GM19025 (cell line): ENCODE data around the gene CFAP97D2.
A peak's percentile ranks its signal among the peaks of the same experiment; 100 is the strongest.
"Not testable (repeated sequence)": the region's sequence is repeated elsewhere in the genome, so short reads cannot be mapped to it uniquely, and the experiment has no call there.

Experiments
- ATAC-seq: cut with Tn5 transposase; IDR thresholded peaks from one replicate; pipeline ENCODE4 v1.9.1; 2021; ENCODE audit warnings: mild to moderate bottlenecking, low read depth, moderate library complexity; ENCODE audit not compliant: unreplicated experiment

Gene CFAP97D2

GRCh38 chr13:114228176-114228575 is 49.1 kb downstream of the CFAP97D2 start:
- ATAC-seq = no peak

- ATAC-seq = no peak
These were observed 50.4 kb downstream of the CFAP97D2 start for GRCh38 chr13:114229506-114229905.

GRCh38 chr13:114230117-114230516 is 51.1 kb downstream of the CFAP97D2 start:
- ATAC-seq = no peak

GRCh38 chr13:114230575-114230974 is 51.5 kb downstream of the CFAP97D2 start:
- no peak for ATAC-seq

GRCh38 chr13:114231886-114232285 is 52.8 kb downstream of the CFAP97D2 start:
- no peak for ATAC-seq

- ATAC-seq = no peak
These were observed 55.2 kb downstream of the CFAP97D2 start for GRCh38 chr13:114234266-114234644.

GRCh38 chr13:114234645-114235421 is 55.8 kb downstream of the CFAP97D2 start, which contains the start of gene CDC16:
Gene CDC16, plus strand, starts transcription at chr13:114234897. Its CDS starts 188 bp downstream, at chr13:114235085.
- peak; percentile 89 for ATAC-seq

- ATAC-seq = no peak
These were observed 56.6 kb downstream of the CFAP97D2 start for GRCh38 chr13:114235697-114236096.

GRCh38 chr13:114236227-114236626 is 57.2 kb downstream of the CFAP97D2 start:
- ATAC-seq = no peak

- ATAC-seq = no peak
These were observed 58.5 kb downstream of the CFAP97D2 start for GRCh38 chr13:114237415-114238112.

GRCh38 chr13:114241918-114242317 is 62.9 kb downstream of the CFAP97D2 start:
- ATAC-seq = no peak

- ATAC-seq = no peak
These were observed 64.9 kb downstream of the CFAP97D2 start for GRCh38 chr13:114243971-114244370.

GRCh38 chr13:114244637-114245036 is 65.6 kb downstream of the CFAP97D2 start:
- ATAC-seq = no peak

GRCh38 chr13:114248011-114248410 is 69.0 kb downstream of the CFAP97D2 start:
- no peak for ATAC-seq

- ATAC-seq = no peak
These were observed 70.0 kb downstream of the CFAP97D2 start for GRCh38 chr13:114249077-114249476.

GRCh38 chr13:114251639-114252440 is 72.8 kb downstream of the CFAP97D2 start:
- not testable (repeated sequence) for ATAC-seq

- no peak for ATAC-seq
These were observed 77.5 kb downstream of the CFAP97D2 start for GRCh38 chr13:114256547-114256946.

GRCh38 chr13:114257014-114257413 is 78.0 kb downstream of the CFAP97D2 start:
- no peak for ATAC-seq

- ATAC-seq = no peak
These were observed 79.5 kb downstream of the CFAP97D2 start for GRCh38 chr13:114258589-114258988.

GRCh38 chr13:114259374-114259773 is 80.3 kb downstream of the CFAP97D2 start:
- ATAC-seq = no peak

- no peak for ATAC-seq
These were observed 80.9 kb downstream of the CFAP97D2 start for GRCh38 chr13:114259974-114260373.
